Measurements from ENCODE around the gene RNF123.
"Not testable (repeated sequence)": the region's sequence is repeated elsewhere in the genome, so short reads cannot be mapped to it uniquely, and the experiment has no call there.

RNF123 gene

GRCh38 chr3:49683162-49683561 is 6.2 kb upstream of the RNF123 start:
- DNase-seq = no peak

- DNase-seq = not testable (repeated sequence)
These were observed 4.9 kb upstream of the RNF123 start for GRCh38 chr3:49684453-49684852.

GRCh38 chr3:49685103-49685502 is 4.3 kb upstream of the RNF123 start:
- not testable (repeated sequence) for DNase-seq

- not testable (repeated sequence) for DNase-seq
These were observed 3.5 kb upstream of the RNF123 start for GRCh38 chr3:49685846-49686245.

GRCh38 chr3:49686346-49686745 is 3.0 kb upstream of the RNF123 start:
- not testable (repeated sequence) for DNase-seq

GRCh38 chr3:49686769-49687423 is 2.5 kb upstream of the RNF123 start:
- not testable (repeated sequence) for DNase-seq

- not testable (repeated sequence) for DNase-seq
These were observed 1.9 kb upstream of the RNF123 start for GRCh38 chr3:49687424-49687795.

- DNase-seq = not testable (repeated sequence)
These were observed 865 bp upstream of the RNF123 start for GRCh38 chr3:49688338-49689045.

GRCh38 chr3:49689908-49690624 is 709 bp downstream of the RNF123 start:
- not testable (repeated sequence) for DNase-seq

GRCh38 chr3:49690856-49691255 is 1.5 kb downstream of the RNF123 start:
- DNase-seq = not testable (repeated sequence)

DNA sequence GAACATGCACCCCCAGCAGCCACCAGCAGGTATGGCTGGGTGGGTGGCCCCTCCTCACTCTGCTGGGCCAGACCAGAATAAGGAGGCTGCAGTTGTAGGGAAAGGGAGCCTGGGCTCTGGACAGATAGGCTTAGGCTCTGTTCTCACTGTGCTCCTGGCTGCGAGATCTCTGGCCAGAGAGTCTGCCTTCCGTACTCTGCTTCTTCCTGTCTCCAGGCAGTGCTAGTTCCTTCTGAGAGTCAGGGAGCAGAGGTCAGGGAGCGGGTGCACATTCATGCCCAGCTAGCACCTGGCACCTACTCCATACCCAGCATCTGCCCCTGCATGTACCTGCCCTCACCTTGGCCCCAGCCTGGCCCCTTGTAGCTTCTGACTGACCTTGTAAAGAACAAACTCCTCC is 2.1 kb downstream of the RNF123 start:
- not testable (repeated sequence) for DNase-seq

DNA sequence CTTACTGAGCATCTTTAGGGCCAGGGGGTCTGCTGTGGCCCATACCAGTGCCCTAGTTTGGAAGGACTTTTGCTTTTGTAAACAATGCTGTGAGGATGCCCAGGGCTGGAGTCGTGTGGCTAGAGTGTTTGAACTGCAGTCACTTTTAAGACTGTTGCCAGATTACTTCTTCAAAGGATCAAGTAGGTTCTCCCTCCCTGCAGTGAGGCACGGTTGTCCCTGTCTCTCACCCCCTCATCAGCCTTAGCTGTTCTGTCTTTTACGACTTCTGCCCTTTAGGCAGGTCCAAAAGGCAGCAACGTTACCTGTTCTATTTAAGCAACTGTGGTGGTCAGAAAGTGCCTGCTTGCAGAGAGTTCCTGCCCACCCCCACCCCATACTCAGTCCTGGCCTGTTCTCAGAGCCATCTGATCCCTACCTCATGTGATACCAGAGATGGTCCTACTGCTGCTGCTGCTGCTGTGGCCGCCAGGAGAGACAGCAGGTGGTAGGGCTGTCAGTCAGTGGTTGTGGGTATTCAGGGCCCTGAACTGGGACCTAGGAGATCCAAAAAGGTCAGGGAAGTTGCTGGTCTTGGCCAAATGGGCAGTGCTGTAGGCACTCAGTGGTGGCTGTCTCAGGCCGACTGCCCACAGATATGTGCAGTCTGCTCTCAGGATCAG is 5.2 kb downstream of the RNF123 start:
- not testable (repeated sequence) for DNase-seq

GRCh38 chr3:49695350-49696015 is 6.1 kb downstream of the RNF123 start:
- not testable (repeated sequence) for DNase-seq

- no peak for DNase-seq
These were observed 10.1 kb downstream of the RNF123 start for GRCh38 chr3:49699281-49699979.

DNA sequence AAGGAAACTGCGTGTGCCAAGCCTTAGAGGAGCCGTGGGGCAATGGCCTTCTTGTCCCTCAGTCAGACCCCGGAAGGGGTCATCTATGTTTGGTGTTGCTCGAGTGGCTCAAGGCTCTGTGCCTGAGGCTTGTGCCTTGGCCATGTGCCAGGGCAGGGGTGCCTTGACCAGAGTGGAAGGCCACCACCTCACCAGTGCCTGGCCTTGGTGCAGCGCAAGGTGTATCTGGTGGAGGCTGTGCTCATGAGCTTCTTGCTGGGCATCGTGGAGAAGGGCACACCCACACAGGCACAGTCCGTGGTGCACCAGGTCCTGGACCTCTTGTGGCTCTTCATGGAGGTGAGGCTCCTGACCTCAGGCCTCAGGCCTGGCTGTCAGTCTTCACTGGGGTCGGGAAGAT is 10.7 kb downstream of the RNF123 start:
- DNase-seq = no peak

- no peak for DNase-seq
These were observed 11.2 kb downstream of the RNF123 start for GRCh38 chr3:49700453-49701128.

- DNase-seq = no peak
These were observed 12.2 kb downstream of the RNF123 start for GRCh38 chr3:49701388-49702077.

- no peak for DNase-seq
These were observed 13.3 kb downstream of the RNF123 start for GRCh38 chr3:49702672-49703071.

GRCh38 chr3:49703443-49703927 is 14.1 kb downstream of the RNF123 start:
- peak; percentile 36 for DNase-seq

DNA sequence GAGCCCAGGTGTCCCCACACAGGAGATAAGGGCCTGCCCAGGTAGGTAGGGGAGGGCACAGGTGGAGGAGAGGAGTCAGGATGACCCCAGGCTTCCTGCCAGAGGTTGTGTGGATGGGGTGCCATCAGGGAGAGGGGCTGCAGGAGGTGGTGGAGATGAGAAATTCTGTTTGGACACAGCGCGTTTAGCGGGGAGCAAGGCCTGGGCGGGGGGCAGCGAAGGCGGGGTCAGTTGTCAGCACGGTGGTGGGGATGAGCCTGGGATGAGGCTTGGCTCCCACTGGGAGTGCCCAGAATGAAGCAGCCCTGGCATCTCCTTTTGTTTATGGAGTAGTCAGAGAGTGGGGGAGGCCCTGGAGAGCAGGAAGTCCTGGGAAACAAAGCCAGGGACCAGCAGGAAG is 14.6 kb downstream of the RNF123 start:
- no peak for DNase-seq

DNA sequence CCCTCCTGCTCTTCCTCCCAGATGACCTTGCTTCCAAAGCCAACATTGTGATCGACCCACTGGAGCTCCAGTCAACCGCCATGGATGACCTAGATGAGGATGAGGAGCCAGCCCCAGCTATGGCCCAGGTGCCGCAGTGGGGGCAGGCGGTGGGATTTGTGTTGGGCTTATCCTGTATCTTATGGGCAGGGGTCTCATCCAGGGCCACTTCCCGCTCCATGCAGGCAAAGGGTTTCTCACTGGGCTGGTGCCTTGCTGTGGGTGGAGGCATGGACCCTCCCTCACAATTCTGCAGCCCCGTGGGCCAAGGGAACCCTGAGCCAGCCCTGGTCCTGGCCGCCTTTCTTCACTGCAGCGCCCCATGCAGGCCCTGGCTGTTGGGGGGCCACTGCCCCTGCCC is 15.3 kb downstream of the RNF123 start:
- no peak for DNase-seq
